HuH-7 (cell line): ENCODE measurements around the gene ECHDC3.

Experiments used
- DNase-seq: peaks from one replicate; pipeline ENCODE4 v3.0.0; 2011; ENCODE audit warnings: low spot score

ECHDC3 gene

GRCh38 chr10:11748866-11749265 lies 6.7 kb downstream of the ECHDC3 start:
- no peak for DNase-seq

- DNase-seq = no peak
These were observed 8.2 kb downstream of the ECHDC3 start for GRCh38 chr10:11750420-11750819.

- no peak for DNase-seq
These were observed 12.0 kb downstream of the ECHDC3 start for GRCh38 chr10:11754173-11754572.

DNA sequence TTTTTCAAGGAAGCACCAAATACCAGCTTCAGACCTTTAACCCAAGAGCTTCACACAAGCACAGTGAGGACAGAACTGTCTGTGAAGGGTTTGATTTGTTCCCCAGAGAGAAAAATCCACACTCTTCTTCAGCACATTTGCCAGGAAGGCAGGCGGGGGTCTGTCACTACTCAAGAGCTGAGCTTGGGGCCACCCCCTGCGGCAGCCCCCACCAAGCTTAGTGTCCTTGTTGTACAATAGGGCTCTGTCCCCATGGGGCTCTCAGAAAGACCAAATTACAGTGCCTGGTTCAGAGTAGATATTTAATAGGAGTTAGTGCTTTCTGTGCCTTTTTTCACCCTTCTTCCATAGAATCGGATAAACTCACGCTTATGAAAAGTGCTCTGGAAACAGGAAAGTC lies 12.4 kb downstream of the ECHDC3 start:
- no peak for DNase-seq

DNA sequence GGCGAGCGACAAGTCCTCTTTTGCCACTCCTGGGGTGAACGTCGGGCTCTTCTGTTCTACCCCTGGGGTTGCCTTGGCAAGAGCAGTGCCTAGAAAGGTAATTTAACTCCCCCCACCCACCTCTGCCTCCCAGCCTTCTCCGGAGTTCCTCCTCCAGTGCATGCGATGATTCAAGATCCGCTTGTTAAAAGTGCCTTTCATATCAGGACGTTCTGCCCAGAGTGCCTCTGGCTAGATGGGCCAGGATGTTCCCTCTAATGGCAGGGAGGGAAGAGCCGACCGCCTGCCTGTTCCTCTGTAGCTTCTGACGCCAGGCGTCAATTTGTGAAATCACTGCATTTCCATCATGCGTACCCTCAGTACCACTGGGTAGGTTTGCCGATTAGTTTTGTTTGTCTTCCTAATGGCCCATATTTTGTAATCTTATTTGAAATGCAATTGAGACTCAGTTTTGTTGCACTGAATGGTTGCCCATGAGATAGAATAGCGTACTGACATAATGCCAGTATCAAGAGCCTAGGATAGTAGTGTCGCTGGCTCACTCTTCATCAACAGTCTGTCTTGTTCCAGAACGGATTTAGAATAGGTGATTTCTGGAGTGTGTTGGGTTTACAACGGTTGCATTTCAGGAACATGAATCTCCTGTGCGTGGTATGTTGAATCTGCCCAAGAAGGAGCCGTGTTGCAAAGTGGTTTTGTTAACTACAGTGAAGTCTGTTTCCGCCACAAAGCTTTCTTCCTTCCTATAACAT lies 13.5 kb downstream of the ECHDC3 start:
- DNase-seq = no peak

DNA sequence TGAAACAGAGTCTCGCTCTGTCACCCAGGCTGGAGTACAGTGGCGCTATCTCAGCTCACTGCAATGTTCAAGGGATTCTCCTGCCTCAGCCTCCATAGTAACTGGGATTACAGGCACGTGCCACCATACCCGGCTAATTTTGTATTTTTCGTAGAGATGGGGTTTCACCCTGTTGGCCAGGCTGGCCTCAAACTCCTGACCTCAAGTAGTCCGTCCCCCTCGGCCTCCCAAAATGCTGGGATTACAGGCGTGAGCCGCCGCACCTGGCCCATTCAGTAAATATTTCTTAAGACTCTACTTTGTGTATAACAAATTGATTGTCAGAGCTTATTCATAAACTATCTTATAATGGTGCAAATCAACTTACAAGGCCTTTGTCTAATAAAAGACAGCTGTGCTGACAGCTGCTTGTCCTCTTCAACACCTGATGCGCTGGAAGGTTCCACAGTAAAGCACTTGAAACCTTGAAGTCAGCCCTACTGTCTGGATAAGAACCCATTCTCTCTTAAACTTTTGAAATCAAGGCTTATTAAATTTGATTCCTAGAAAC lies 14.7 kb downstream of the ECHDC3 start:
- DNase-seq = no peak

DNA sequence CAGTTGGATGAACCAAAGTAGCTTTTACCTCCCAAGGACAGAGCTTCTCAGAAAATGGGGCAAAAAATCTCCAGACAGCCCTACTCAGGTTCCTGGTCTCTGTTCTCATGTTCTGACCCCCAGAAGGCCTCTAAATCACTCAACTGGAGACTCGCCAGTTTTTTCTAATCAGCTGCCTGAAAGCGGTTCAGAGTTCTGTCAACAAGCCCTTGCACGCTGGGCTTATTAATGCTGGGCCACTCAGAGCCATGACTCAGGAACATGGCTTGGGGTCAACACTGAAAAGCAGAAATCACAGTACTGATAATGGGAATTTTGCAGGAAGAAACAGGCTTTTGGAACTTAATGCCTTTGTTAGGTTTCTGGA lies 15.3 kb downstream of the ECHDC3 start:
- peak; percentile 56 for DNase-seq

DNA sequence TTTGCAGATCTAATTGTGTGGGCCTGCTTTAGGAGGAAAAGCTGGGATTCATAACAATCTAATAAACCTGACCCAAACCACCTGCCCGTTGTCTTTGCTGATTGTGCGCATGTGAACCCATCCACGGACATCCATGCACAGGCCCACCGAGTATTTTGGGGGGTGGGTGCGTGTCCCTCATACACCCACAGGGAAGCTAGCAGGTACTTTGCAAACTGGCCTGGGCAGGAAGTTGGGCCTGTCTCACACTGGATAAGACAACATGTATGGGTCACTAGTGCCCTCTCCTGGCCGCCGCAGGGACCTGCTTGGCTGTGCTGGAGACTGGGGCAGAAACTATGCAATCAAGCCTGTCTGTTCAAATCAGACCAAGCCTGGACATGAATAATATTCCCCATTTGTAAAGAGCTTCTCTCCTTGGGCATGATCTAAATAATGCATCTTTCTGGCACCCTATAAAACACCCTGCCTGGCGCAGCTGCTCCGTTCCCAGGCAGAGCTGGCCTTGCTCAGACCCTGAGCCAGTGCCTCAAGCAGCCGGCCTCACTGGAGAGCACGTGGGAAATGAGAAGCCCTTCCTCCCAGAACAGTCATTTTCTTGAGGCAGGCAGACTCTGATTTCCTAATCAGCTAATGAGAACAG lies 15.8 kb downstream of the ECHDC3 start:
- DNase-seq = peak; percentile 89

GRCh38 chr10:11758527-11759236 lies 16.5 kb downstream of the ECHDC3 start:
- DNase-seq = no peak

GRCh38 chr10:11759347-11759746 lies 17.2 kb downstream of the ECHDC3 start:
- DNase-seq = no peak

DNA sequence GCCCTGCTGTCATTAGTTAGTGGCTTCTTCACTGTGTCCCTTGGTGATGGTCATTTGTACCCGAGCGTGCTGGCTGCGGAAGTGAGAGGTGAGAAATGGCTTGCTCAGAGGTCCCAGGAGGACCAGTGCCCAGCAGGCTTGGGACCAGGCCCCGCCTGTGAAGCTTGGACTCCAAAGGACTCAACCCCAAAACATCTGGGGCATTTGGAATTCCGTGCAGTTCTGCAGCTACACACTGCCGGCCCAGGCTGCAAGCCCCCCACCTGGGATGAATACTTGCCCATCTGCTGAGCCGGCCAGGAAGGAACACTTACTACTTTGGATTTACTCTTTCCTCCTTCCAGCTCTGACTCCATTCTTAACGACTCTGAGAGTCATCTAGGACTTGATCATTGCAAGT lies 18.0 kb downstream of the ECHDC3 start:
- no peak for DNase-seq

DNA sequence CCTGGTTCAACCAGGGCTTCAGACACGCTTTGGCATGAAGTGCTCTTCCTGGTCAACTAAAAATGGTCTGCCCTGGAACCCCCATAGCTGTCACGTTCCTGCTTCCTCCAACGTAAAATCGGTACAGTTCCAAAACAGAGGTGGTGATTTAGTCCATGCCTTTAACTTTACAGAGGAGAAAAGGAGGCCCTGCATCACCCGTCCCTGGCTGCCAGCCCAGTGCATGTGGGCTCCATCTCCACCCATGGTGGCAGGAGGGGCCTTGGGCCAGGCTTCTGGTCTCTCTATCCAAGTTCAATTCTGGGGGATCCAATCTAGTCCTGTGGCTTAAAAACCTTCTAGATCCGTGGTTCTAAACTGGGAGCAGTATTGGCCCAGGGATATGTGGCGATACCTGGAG lies 18.7 kb downstream of the ECHDC3 start:
- no peak for DNase-seq

DNA sequence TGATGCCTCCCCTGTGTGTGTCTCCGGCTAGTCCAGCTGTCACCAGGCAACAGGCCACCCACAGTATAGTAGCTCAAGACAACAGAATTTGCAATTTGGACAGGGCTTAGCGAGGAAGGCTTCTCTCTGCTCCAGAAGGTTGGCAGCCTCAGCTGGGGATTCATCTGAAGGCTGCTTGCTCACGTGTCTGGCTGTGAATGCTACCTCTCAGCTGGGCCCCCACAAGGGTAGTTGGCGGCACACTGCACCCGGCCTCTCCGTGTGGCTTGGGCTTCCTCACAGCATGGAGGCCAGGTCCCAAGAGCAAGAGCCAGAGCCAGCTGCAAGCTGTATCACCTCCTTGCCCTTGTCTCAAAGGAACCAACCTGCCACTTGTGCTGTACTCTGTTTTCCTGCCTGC lies 19.2 kb downstream of the ECHDC3 start:
- DNase-seq = no peak

DNA sequence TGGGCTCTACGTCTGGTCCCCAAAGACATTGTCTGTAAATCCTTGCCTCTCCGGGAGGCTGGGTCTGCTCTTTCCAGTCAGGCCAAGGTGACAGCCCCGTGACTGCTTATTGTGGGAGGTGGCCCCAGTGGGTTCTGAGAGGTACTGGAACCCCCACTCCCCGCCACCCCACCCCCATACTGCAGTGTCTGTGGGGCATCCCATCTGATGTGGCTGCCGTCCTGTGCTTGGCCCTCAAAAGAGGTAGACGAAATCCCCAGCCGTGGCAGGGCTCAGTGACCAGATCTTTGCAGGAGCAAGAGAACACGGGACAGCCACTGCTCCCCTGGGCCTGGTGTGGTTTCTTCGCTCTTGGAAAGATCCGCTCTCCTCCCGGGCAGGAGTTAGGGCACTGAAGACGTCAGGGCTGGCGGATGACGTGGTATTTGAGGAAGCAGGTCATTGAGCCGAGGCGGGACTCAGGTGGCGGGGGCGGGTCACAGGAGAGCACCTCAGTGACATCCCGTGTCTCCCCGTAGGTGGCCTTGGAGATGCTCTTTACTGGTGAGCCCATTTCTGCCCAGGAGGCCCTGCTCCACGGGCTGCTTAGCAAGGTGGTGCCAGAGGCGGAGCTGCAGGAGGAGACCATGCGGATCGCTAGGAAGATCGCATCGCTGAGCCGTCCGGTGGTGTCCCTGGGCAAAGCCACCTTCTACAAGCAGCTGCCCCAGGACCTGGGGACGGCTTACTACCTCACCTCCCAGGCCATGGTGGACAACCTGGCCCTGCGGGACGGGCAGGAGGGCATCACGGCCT lies 20.7 kb downstream of the ECHDC3 start:
- no peak for DNase-seq

GRCh38 chr10:11763501-11763861 lies 21.3 kb downstream of the ECHDC3 start:
- no peak for DNase-seq

GRCh38 chr10:11765141-11765540 lies 23.0 kb downstream of the ECHDC3 start:
- no peak for DNase-seq

- no peak for DNase-seq
These were observed 30.6 kb downstream of the ECHDC3 start for GRCh38 chr10:11772575-11773288.

- no peak for DNase-seq
These were observed 31.7 kb downstream of the ECHDC3 start for GRCh38 chr10:11773761-11774441.

- no peak for DNase-seq
These were observed 33.2 kb downstream of the ECHDC3 start for GRCh38 chr10:11775412-11775811.

GRCh38 chr10:11776080-11776479 lies 33.9 kb downstream of the ECHDC3 start:
- no peak for DNase-seq

- DNase-seq = no peak
These were observed 38.9 kb downstream of the ECHDC3 start for GRCh38 chr10:11781114-11781513.
